Bladder microvascular endothelial cell (primary cell): Measurements from ENCODE around the gene GSTA3. TPM values are rescaled to one million over a fixed set of nuclear protein-coding genes. Genes with fewer than 3 reads are reported as not detected.

Experiments
- total RNA-seq: library from RNA; depleted of rRNA; stranded (reverse); fragments of >200 nt; gene quantifications from 2 replicates; pipeline ENCODE4 v1.2.3, GENCODE V29; 2014

The GSTA3 gene
- not detected in 2 replicates for total RNA-seq

DNA sequence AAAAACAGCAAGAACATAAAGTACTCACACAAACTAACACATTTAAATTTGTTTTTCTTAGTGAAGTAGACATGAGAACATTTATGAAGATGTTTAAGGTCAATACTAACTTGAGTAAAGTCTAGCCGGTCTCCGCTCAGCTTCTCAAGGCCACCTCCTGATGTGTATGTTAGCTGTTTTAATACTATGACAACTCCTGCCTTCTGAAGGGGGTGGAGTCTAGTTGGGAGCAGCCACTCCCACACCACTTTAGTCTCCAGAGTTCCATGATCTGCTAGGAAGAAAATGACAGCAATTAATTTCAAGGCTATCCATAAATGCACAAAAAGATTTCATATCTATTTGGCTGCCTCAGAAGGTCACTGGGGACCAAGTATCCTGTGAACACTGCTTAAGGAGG, at the start of gene GSTA3:
Gene GSTA3 (minus strand): TSS at position 168 of the 400 bp plus-strand sequence. CDS start 3,864 bp downstream, outside the sequence.

Other genes with a start within 250 kb of the GSTA3 start
- gene TMEM14A, start 238.6 kb downstream of the GSTA3 start, total RNA-seq: 17.0 and 19.2 TPM in 2 replicates
- gene GSTA2, start 146.2 kb downstream of the GSTA3 start, total RNA-seq: not detected in 2 replicates
- gene GSTA1, start 105.9 kb downstream of the GSTA3 start, total RNA-seq: not detected in 2 replicates
- not detected in 2 replicates for gene GSTA5, start 68.9 kb downstream of the GSTA3 start, total RNA-seq
- 7.9 and 11.5 TPM in 2 replicates for gene GSTA4, start 85.6 kb upstream of the GSTA3 start, total RNA-seq
- 2.6 and 4.5 TPM in 2 replicates for gene CILK1, start 152.1 kb upstream of the GSTA3 start, total RNA-seq
- 21.4 and 35.3 TPM in 2 replicates for gene FBXO9, start 155.7 kb upstream of the GSTA3 start, total RNA-seq
- gene GCM1, start 239.1 kb upstream of the GSTA3 start, total RNA-seq: 0.13 TPM in 1 of 2 replicates, not detected in the other